Colonic mucosa (tissue), 4 donors: ENCODE data around the gene NCSTN. TPM values are rescaled to one million over a fixed set of nuclear protein-coding genes. Genes with fewer than 3 reads are reported as not detected.
"Not testable (repeated sequence)": the region's sequence is repeated elsewhere in the genome, so short reads cannot be mapped to it uniquely, and the experiment has no call there.

Experiments
- DNase-seq: peaks from one replicate; pipeline ENCODE4 v3.0.0-alpha.2; 2020
- H3K27ac ChIP-seq: fragments of 200-600 bp; one replicate; pipeline ENCODE4 v1.8.0; 2021
- H3K27me3 ChIP-seq: fragments of 200-600 bp; one replicate; pipeline ENCODE4 v1.8.0; 2021
- H3K36me3 ChIP-seq: fragments of 200-600 bp; one replicate; pipeline ENCODE4 v1.8.0; 2021
- H3K4me1 ChIP-seq: fragments of 200-600 bp; one replicate; pipeline ENCODE4 v1.8.0; 2021; ENCODE audit warnings: mild to moderate bottlenecking
- H3K4me3 ChIP-seq: fragments of 200-600 bp; one replicate; pipeline ENCODE4 v1.8.0; 2021
- H3K9ac ChIP-seq, 2 donors: one replicate each; pipeline ENCODE4 v1.7.0; 2013; ENCODE audit warnings: control low read depth in 2 of 2, low read depth in 2 of 2, low read length in 2 of 2
- H3K9me3 ChIP-seq: fragments of 200-600 bp; one replicate; pipeline ENCODE4 v1.8.0; 2021
- CTCF ChIP-seq: fragments of 200-600 bp; IDR thresholded peaks from one replicate; pipeline ENCODE4 v1.8.0; 2022; ENCODE audit warnings: antibody characterized with exemption, mild to moderate bottlenecking
- intact Hi-C: fragments of 100-400 bp; cut with DNase I; formaldehyde crosslinking; loops from one replicate; pipeline ENCODE4 v1.14.1; 2022
- total RNA-seq, 2 donors: library from RNA; stranded (reverse); fragmentation: NEBNext Ultra II Directional in 1 of 2; extraction: Animal tissue kit (Norgen Biotek cat#: 25700) in 1 of 2; gene quantifications; one replicate each; pipeline ENCODE4 v1.2.1, GENCODE V29; 2021
- donor health status: healthy.
- donor health status: DM: no; HTN: no; CAD: no.
- donor health status: DM: no; HTN: no; CAD: no.

Gene NCSTN
- total RNA-seq, 2 donors from 2014 or later = 83.5 to 88.0 TPM

- DNase-seq = peak; percentile 37
- H3K9ac ChIP-seq = no peak overlapping the region
- H3K27ac ChIP-seq = no peak overlapping the region
- H3K4me1 ChIP-seq = peaks cover 9% of the 10 kb centered on the region
- H3K27me3 ChIP-seq = no peaks in the 10 kb centered on the region
- intact Hi-C loops = loop anchor here (5.0 to 10.0 kb wide), 2 partner anchors 184 to 292 kb away; partner anchors contain the start of genes CASQ1 and KCNJ9
- H3K9me3 ChIP-seq = no peaks in the 10 kb centered on the region
- TF ChIP-seq CTCF = peak; percentile 89
- no peak overlapping the region for H3K4me3 ChIP-seq
- H3K36me3 ChIP-seq = no peaks in the 10 kb centered on the region
These were observed 33.4 kb downstream of the NCSTN start for GRCh38 chr1:160376525-160377131.

GRCh38 chr1:160377585-160378206 is 34.5 kb downstream of the NCSTN start:
- H3K4me1 ChIP-seq = peaks cover 9% of the 10 kb centered on the region
- no peaks in the 10 kb centered on the region for H3K27me3 ChIP-seq
- no peaks in the 10 kb centered on the region for H3K9me3 ChIP-seq
- DNase-seq = no peak
- H3K4me3 ChIP-seq = no peak overlapping the region
- TF ChIP-seq CTCF = no peak
- intact Hi-C loops = loop anchor here (5.0 to 10.0 kb wide), 2 partner anchors 185 to 293 kb away; partner anchors contain the start of genes CASQ1 and KCNJ9
- H3K9ac ChIP-seq = no peak overlapping the region
- no peak overlapping the region for H3K27ac ChIP-seq
- H3K36me3 ChIP-seq = no peaks in the 10 kb centered on the region

GRCh38 chr1:160384812-160385211 is 41.6 kb downstream of the NCSTN start:
- DNase-seq, H3K36me3 ChIP-seq, intact Hi-C loops, H3K4me1 ChIP-seq, H3K27me3 ChIP-seq, H3K27ac ChIP-seq, H3K4me3 ChIP-seq, H3K9me3 ChIP-seq, H3K9ac ChIP-seq: not testable (repeated sequence)

GRCh38 chr1:160388406-160388805 is 45.2 kb downstream of the NCSTN start:
- DNase-seq, H3K9ac ChIP-seq, H3K4me3 ChIP-seq, intact Hi-C loops, H3K36me3 ChIP-seq, H3K27ac ChIP-seq, H3K4me1 ChIP-seq, H3K27me3 ChIP-seq, H3K9me3 ChIP-seq: not testable (repeated sequence)

- H3K9me3 ChIP-seq = no peaks in the 10 kb centered on the region
- intact Hi-C loops = no loop called here
These were observed 51.5 kb downstream of the NCSTN start for GRCh38 chr1:160394673-160395072.

GRCh38 chr1:160397651-160398050 is 54.5 kb downstream of the NCSTN start:
- no peak overlapping the region for H3K9ac ChIP-seq
- H3K27me3 ChIP-seq = no peaks in the 10 kb centered on the region
- H3K4me1 ChIP-seq = no peaks in the 10 kb centered on the region
- no peaks in the 10 kb centered on the region for H3K9me3 ChIP-seq
- H3K4me3 ChIP-seq = no peak overlapping the region
- H3K36me3 ChIP-seq = no peaks in the 10 kb centered on the region
- TF ChIP-seq CTCF = no peak
- peak; percentile 3 for DNase-seq
- intact Hi-C loops = no loop called here
- no peak overlapping the region for H3K27ac ChIP-seq

More at GRCh38 chr1:160394673-160395072, 51.5 kb downstream of the NCSTN start:
- no peaks in the 10 kb centered on the region for H3K36me3 ChIP-seq
- TF ChIP-seq CTCF = no peak
- no peaks in the 10 kb centered on the region for H3K4me1 ChIP-seq
- H3K9ac ChIP-seq = no peak overlapping the region
- H3K4me3 ChIP-seq = no peak overlapping the region
- DNase-seq = peak; percentile 9
- H3K27ac ChIP-seq = no peak overlapping the region
- no peaks in the 10 kb centered on the region for H3K27me3 ChIP-seq
